Astrocyte (in vitro differentiated cells and primary cell): ENCODE data around the gene EZH1. TPM values are rescaled to one million over a fixed set of nuclear protein-coding genes. Genes with fewer than 3 reads are reported as not detected.

Experiments used
- DNase-seq: peaks from one replicate; pipeline ENCODE4 v3.0.0-alpha.2; 2010; ENCODE audit warnings: low read depth
- FAIRE-seq: peaks from 2 replicates; lab custom pipeline; 2011; peaks lifted over from hg19 to GRCh38; lab: Jason Lieb, UNC
- H2AFZ ChIP-seq: 2 replicates; pipeline ENCODE4 v1.6.0; 2012; ENCODE audit warnings: low read depth, low read length, inconsistent platforms
- H3K27ac ChIP-seq: 2 replicates; pipeline ENCODE4 v1.5.1; 2011; ENCODE audit warnings: low read depth, low read length, inconsistent platforms
- H3K27me3 ChIP-seq: 2 replicates; pipeline ENCODE4 v1.6.0; 2011; ENCODE audit warnings: low read length, inconsistent platforms; ENCODE audit not compliant: insufficient read depth
- H3K36me3 ChIP-seq: 2 replicates; pipeline ENCODE4 v1.5.1; 2011; ENCODE audit warnings: low read length, inconsistent platforms; ENCODE audit not compliant: insufficient read depth
- H3K4me1 ChIP-seq: 2 replicates; pipeline ENCODE4 v1.5.1; 2011; ENCODE audit warnings: low read length, inconsistent platforms; ENCODE audit not compliant: insufficient read depth
- H3K4me2 ChIP-seq: 2 replicates; pipeline ENCODE4 v1.6.0; 2012; ENCODE audit warnings: low read length, inconsistent platforms
- H3K4me3 ChIP-seq: 2 replicates; pipeline ENCODE4 v1.5.1; 2011; ENCODE audit warnings: low read depth, mild to moderate bottlenecking, low read length, inconsistent platforms; ENCODE audit not compliant: insufficient read depth
- H3K79me2 ChIP-seq: 2 replicates; pipeline ENCODE4 v1.6.0; 2012; ENCODE audit warnings: mild to moderate bottlenecking, low read length, inconsistent platforms; ENCODE audit not compliant: insufficient read depth
- H3K9ac ChIP-seq: 2 replicates; pipeline ENCODE4 v1.6.0; 2012; ENCODE audit warnings: mild to moderate bottlenecking, low read length, inconsistent platforms
- H3K9me3 ChIP-seq: 2 replicates; pipeline ENCODE4 v1.5.1; 2012; ENCODE audit warnings: low read depth, mild to moderate bottlenecking, low read length, inconsistent platforms; ENCODE audit not compliant: insufficient read depth
- H4K20me1 ChIP-seq: 2 replicates; pipeline ENCODE4 v1.6.0; 2012; ENCODE audit warnings: low read length, inconsistent platforms; ENCODE audit not compliant: insufficient read depth
- H3K27ac Mint-ChIP-seq: one replicate; pipeline ENCODE4 v1.8.0; 2021; ENCODE audit warnings: mild to moderate bottlenecking, mixed read lengths; ENCODE audit not compliant: unreplicated experiment
- H3K27me3 Mint-ChIP-seq: one replicate; pipeline ENCODE4 v1.8.0; 2021; ENCODE audit warnings: low read depth, mixed read lengths; ENCODE audit not compliant: unreplicated experiment
- H3K36me3 Mint-ChIP-seq: one replicate; pipeline ENCODE4 v1.8.0; 2021; ENCODE audit warnings: low read depth, mixed read lengths; ENCODE audit not compliant: unreplicated experiment
- H3K4me1 Mint-ChIP-seq: one replicate; pipeline ENCODE4 v1.8.0; 2021; ENCODE audit warnings: low read depth, mixed read lengths; ENCODE audit not compliant: unreplicated experiment
- H3K4me3 Mint-ChIP-seq: one replicate; pipeline ENCODE4 v1.8.0; 2021; ENCODE audit warnings: mild to moderate bottlenecking, moderate library complexity, mixed read lengths; ENCODE audit not compliant: unreplicated experiment
- H3K9me3 Mint-ChIP-seq: one replicate; pipeline ENCODE4 v1.8.0; 2021; ENCODE audit warnings: mild to moderate bottlenecking, mixed read lengths; ENCODE audit not compliant: unreplicated experiment
- EZH2 ChIP-seq: IDR thresholded peaks from 2 replicates; pipeline ENCODE4 v1.6.1; 2012; ENCODE audit warnings: mild to moderate bottlenecking, low read length, inconsistent platforms; ENCODE audit not compliant: insufficient read depth
- total RNA-seq: library from RNA; stranded (reverse); gene quantifications from 2 replicates; pipeline ENCODE4 v1.2.1, GENCODE V29; 2021
- TF ChIP-seq, protein P1 (sequence below): IDR thresholded peaks from 2 replicates; pipeline ENCODE4 v1.5.1; 2011; ENCODE audit warnings: low read depth, mild to moderate bottlenecking, inconsistent platforms, low read length, moderate library complexity; ENCODE audit not compliant: insufficient read depth

EZH1 gene
- total RNA-seq, 1 donor from 2014 or later: 15.2 TPM

GRCh38 chr17:42669977-42670788 lies 74.7 kb downstream of the EZH1 start:
- H3K27ac ChIP-seq: no peak overlapping the region
- FAIRE-seq (no peak), DNase-seq (no peak)
- no peak overlapping the region for H3K4me2 ChIP-seq
- no peaks in the 10 kb centered on the region for H3K9me3 Mint-ChIP-seq
- H3K27ac Mint-ChIP-seq: no peak overlapping the region
- H3K36me3 ChIP-seq: peaks cover 9% of the 10 kb centered on the region
- H3K79me2 ChIP-seq: peaks cover 9% of the 10 kb centered on the region
- no peak overlapping the region for H2AFZ ChIP-seq
- H3K27me3 Mint-ChIP-seq: peaks cover 6% of the 10 kb centered on the region
- H3K9me3 ChIP-seq: no peaks in the 10 kb centered on the region
- peaks cover 17% of the 10 kb centered on the region for H3K4me1 Mint-ChIP-seq
- no peaks in the 10 kb centered on the region for H3K27me3 ChIP-seq
- TF ChIP-seq, protein P1, sequence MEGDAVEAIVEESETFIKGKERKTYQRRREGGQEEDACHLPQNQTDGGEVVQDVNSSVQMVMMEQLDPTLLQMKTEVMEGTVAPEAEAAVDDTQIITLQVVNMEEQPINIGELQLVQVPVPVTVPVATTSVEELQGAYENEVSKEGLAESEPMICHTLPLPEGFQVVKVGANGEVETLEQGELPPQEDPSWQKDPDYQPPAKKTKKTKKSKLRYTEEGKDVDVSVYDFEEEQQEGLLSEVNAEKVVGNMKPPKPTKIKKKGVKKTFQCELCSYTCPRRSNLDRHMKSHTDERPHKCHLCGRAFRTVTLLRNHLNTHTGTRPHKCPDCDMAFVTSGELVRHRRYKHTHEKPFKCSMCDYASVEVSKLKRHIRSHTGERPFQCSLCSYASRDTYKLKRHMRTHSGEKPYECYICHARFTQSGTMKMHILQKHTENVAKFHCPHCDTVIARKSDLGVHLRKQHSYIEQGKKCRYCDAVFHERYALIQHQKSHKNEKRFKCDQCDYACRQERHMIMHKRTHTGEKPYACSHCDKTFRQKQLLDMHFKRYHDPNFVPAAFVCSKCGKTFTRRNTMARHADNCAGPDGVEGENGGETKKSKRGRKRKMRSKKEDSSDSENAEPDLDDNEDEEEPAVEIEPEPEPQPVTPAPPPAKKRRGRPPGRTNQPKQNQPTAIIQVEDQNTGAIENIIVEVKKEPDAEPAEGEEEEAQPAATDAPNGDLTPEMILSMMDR: no peak
- TF ChIP-seq EZH2: no peak
- peaks cover 30% of the 10 kb centered on the region for H3K4me1 ChIP-seq
- H3K36me3 Mint-ChIP-seq: peaks cover 39% of the 10 kb centered on the region
- no peak overlapping the region for H3K9ac ChIP-seq
- H3K4me3 ChIP-seq: no peak overlapping the region
- H4K20me1 ChIP-seq: peaks cover 74% of the 10 kb centered on the region
- H3K4me3 Mint-ChIP-seq: no peak overlapping the region

DNA sequence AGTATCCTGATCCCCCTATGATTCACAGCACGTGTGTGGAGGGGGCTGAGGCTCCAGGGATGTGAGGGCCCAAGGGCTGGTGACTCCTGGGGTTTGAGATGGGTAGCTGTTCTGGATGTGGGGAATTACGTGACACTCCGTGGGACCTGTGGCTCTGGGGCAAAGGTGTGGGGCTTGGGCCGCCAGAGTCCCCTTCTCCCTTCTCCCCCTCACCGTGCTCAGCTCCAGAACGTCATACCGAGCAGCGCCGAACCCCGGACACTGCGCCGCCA lies 75.2 kb downstream of the EZH1 start:
- Mint-ChIP-seq H3K27ac (no peak overlapping the region), H3K4me1 (peaks cover 17% of the 10 kb centered on the region), H3K36me3 (peaks cover 40% of the 10 kb centered on the region), H3K27me3 (peaks cover 6% of the 10 kb centered on the region), H3K9me3 (no peaks in the 10 kb centered on the region), H3K4me3 (no peak overlapping the region)
- H3K36me3 ChIP-seq: peaks cover 9% of the 10 kb centered on the region
- no peak for FAIRE-seq
- peaks cover 5% of the 10 kb centered on the region for H3K79me2 ChIP-seq
- no peak for DNase-seq
- H3K4me1 ChIP-seq: peaks cover 27% of the 10 kb centered on the region
- no peak overlapping the region for H3K9ac ChIP-seq
- H3K27me3 ChIP-seq: no peaks in the 10 kb centered on the region
- no peak for TF ChIP-seq EZH2
- TF ChIP-seq, protein P1: no peak
- peaks cover 69% of the 10 kb centered on the region for H4K20me1 ChIP-seq
- no peak overlapping the region for H3K4me3 ChIP-seq
- H3K4me2 ChIP-seq: no peak overlapping the region
- no peaks in the 10 kb centered on the region for H3K9me3 ChIP-seq
- H3K27ac ChIP-seq: no peak overlapping the region
- H2AFZ ChIP-seq: no peak overlapping the region
